GM18858 (cell line): ENCODE data around the gene RDM1.
"Not testable (repeated sequence)": the region's sequence is repeated elsewhere in the genome, so short reads cannot be mapped to it uniquely, and the experiment has no call there.

Experiments used
- ATAC-seq: cut with Tn5 transposase; IDR thresholded peaks from one replicate; pipeline ENCODE4 v1.9.1; 2021; ENCODE audit not compliant: unreplicated experiment

The RDM1 gene, protein sequence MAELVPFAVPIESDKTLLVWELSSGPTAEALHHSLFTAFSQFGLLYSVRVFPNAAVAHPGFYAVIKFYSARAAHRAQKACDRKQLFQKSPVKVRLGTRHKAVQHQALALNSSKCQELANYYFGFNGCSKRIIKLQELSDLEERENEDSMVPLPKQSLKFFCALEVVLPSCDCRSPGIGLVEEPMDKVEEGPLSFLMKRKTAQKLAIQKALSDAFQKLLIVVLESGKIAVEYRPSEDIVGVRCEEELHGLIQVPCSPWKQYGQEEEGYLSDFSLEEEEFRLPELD

DNA sequence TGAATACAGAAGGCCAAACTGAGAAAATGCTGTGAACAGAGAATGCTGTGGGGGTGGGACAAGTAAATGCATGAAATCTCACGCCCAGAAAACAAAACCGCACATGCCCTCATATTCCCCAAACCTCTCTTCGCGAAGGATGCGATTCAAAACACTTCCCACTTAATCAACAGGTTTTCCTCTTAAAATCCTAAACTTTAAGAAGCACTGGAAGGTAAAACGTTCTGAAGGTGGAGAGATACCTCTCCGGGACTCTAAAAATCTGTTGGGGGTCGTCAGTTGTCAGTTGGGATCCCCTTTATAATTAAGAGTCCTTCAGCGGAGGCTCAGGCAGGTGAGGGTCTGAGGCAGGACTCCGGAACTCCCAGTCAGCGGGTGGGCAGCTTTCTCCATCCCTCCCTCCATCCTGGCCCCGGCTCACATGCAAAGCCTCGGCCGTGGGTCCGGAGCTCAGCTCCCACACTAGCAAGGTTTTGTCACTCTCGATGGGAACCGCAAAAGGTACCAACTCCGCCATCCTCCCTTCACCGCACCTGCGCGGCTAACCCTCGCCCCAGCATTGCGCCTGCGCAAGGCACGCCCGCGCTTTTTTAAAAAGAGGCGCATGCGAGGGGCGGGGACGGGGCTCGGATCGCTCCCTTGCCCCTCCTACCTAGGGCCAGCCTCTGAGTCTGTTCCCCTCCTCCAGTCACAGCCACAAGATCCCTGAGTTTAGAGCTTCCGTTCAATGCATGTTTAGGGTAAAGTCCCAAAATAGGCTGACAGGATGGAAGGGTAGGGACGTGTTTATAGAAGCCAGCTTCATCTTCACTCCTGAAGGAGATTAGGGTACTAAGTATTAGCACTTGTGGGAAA, at the start of gene RDM1:
TSS of gene RDM1 (minus strand) at position 563 of the 855 bp plus-strand sequence. CDS start at position 517, 46 bp downstream.
- no peak for ATAC-seq

DNA sequence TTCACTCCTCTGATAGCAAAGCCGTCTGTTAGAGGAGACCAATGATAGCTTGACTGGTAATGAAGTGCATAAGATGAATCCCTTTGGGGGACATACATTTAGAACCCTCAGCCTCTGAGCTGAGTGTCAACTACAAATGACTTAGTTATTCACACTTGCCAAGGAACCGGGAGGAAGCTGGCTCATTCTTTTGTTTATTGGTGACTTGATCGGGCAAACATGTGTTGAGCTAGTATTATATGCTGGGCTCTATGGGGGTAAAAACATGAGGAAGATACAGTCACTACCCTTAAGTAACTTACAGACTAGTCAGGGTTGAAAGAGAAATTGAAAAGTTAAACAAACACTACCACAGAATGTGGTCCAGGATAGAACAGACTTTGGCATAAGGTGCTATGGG, 47.8 kb upstream of the RDM1 start:
- no peak for ATAC-seq

DNA sequence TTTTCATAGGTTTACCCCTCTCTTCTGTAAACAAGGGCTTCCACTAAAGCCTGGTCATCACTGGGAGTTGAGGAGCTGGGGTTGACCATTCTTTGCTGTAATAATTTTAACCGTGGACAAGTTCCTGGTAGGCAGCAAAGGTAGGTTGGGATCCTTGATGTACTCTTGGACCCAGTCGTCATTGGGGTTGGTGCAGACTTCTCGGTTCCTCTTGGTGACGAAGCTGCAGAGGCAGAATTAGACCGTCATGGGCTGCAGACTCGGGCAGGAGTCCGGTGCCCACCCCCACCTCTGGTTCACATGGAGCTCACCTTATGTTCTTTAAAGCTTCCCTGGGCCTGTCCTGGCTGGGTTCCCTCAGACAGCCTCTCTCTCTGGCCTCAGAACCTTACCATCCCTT, 46.9 kb upstream of the RDM1 start:
- no peak for ATAC-seq

DNA sequence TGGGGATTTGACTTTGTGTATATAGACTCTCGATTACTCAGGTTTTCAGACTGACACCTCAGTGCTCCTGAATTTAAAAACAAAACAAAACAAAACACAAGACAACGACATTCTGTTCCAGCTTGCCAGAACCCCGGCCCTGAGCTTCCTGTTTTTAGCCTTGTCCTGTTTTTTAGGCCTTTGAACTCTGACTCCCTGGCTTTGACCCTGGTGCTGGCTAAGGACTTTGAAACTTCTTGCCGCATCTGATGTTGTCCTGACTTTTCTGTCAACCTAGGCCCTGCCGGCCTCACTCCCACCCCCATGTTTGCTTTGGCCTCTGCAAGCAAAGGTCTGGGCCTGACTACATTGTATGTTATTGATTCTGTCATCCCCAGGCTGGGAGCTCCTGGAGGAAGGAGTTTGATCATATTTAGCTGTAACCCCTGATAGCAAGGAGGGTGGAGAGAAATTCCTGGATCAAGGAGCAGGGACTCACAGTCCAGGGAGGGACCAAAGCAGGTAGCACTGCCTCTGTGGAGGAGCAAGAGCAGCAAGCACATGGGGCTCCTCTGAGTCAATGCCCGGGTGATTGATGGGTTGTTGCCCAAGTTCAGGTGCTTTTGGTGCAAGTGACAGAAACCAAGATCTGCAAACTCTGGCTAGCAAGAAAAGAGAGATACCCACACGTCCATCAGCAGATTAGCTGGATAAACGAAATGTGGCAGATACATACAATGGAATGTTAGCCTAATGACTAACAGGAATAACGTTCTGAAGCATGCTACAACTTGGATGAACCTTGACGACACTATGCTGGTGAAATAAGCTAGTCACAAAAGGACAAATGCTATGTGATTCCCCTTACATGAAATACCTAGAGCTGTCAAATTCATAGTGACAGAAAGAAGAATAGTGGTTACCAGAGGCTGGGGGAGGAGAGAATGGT, 43.0 kb upstream of the RDM1 start:
- ATAC-seq, result no peak

DNA sequence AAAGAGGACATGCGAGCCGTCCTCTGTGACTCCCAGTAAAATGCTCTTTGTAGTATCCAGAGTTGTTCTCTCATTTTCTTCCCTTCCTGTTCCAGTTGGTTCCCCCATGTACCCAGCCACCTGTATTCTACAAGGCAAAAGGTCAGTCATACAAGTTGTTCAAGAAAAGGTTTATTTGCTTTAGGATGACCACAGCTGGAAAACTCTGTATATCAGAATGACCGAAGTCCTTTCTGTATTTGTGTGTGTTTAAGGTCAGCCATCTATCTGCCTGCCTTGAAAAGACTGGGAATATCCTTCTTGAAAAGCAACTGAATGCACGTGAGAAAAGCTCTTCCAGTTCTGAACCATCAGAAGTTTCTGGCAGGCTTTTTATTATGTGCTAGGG, 42.4 kb upstream of the RDM1 start:
- ATAC-seq, result no peak

DNA sequence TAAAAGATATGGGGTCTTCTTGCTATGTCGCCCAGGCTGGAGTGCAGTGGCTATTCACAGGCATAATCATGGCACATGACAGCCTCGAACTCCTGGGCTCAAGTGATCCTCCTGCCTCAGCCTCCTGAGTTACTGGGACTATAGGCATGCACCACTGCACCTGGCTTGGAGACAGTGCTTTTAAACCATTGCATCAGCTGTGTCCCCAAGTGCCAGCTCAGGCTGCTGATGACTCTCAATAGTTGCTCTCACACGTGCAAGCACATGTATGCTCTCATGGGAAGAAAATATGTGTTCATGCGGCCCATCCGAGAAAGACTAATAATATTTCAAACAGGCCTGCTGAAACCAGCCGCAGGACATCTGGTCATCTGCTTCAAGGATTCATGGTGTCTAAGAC, 42.0 kb upstream of the RDM1 start:
- ATAC-seq, result no peak

DNA sequence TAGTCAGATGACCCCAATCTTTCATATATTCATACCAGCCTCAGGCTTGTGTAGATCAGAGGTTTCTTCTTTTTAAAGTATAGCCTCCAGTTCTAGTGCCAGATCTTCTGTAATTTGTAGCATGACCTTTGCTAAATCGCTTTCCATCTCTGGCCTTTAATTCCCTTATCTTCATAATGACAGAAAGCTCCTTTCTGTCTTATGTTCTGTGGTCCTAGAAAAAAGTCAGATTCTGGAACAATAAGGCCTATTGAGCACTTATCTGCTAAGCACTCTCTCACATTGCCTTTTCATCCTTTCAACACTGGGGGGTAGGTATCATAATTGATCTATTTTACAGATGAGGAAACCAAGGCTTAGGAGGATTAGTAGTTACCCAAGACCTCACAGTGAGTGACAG, 41.5 kb upstream of the RDM1 start:
- ATAC-seq, result no peak

DNA sequence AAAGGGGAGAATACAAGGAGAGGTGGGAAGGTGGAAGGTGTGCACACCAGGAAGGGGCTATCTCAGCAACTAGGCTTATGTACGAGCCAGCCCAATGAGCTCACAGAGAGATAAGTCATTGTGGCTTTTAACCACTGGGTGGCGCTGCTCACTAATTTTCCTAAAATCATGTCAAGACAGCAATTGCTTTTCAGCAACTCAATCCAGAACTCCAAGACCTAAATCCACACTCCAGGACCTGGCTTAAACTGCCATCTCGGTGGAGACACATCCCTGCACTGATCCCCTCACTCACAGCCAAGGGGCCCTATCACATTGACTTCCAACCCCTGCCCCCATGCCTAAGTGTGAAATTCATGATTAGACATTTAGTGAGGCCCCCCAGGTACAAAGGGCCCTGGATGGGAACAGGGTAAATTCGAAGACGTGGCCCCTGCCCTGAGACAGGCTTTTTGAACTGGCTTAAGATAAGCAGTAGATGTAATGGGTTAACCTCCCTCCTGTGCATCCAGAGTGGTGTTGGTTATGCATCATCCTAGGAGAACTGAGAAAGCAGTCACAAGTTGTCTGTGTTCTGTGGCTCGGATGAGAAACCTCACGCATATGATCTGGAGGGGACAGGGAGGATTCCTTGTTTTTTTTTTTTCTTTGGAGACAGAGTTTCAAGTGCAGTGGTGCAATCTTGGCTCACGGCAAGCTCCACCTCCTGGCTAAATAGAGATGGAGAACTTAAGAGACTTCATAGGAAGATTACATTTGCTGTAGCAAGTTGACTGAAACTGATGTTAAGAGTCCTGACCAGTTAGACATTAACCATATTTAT, 39.2 kb upstream of the RDM1 start:
- ATAC-seq, result no peak

DNA sequence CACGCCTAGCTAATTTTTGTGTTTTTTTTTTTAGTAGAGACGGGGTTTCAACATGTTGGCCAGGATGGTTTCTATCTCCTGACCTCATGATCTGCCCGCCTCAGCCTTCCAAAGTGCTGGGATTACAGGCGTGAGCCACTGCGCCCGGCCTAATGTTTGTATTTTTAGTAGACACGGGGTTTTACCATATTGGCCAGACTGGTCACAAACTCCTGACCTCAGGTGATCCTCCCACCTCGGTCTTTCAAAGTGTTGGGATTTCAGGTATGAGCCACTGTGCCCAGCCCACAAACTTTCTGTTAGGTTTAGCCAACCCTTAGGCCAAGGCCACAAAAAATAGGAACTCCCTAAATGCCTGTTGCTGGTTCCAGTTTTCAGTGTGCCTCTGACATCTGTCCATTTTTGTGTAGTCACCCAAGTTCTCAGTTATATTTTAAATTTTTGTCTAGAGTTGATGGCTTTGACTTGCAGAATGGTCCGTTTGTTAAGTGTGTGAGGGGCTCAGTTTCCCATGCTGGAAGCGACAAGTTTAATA, 38.0 kb upstream of the RDM1 start:
- no peak for ATAC-seq

DNA sequence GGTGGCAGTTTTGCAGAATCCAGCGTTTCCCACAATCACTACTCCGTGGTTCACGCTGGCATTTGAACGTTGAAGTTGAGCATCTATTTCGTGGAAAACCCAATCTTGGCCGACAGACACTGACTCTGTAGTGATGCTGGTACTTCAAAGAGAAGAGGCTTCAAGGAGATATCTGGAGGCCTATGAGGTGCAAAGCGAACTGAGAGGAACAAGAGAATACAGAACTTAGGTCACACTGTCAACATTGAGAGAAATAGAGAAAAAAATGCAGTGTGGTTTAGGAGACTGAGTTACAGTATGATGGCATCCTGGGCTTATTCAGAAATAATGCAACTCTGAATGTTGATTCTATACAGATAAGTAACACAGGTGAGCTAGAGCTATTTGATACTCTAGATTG, 34.7 kb upstream of the RDM1 start:
- no peak for ATAC-seq

DNA sequence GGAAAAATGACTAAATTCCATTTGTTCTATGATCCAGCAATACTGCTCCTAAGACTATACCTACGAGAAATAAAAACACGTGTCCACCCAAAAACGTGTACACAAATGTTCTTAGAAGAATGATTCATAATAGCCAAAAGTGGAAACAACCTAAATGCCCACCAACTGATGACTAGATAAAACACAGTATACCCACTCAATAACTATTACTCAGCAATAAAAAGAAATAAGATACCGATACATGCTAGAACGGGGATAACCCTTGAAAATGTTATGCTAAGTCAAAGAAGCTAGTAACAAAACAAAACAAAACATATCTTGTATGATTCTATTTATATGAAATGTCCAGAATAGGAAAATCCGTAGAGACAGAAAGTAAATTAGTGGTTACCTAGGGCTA, 33.1 kb upstream of the RDM1 start:
- no peak for ATAC-seq

DNA sequence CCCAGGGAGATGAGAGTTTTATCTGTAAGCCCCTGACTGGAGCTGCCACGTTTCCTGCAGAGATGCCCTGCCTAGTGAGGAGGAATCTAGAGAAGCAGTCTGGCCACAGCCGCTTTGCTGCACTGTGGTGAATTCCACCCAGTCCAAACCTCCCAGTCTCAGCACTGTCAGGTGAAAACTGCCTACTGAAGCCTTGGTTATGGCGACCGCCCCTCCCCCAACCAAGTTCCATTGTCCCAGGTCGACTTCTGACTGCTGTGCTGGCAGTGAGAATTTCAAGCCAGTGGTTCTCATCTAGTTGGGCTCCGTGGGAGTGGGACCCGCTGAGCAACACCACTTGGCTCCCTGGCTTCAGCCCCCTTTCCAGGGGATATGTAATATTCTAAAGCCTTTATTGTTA, 23.1 kb upstream of the RDM1 start:
- no peak for ATAC-seq

DNA sequence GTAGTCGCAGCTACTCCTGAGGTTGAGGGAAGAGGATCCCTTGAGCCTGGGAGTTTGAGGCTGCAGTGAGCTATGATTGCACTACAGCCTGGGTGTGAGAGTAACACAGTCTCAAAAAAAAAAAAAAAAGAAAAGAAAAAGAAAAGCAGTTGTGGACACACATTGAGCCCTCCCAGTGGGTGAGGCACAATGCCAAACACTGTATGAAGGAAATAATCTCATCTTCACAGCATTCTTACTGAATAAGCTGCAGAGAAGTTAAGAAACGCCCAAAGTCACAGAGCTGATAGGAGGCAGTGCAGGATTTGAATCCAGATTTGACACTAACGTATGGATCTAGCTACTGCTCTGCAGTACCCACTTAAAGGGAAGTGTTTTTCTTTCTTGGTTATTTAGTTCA, 18.8 kb upstream of the RDM1 start:
- ATAC-seq, result no peak

DNA sequence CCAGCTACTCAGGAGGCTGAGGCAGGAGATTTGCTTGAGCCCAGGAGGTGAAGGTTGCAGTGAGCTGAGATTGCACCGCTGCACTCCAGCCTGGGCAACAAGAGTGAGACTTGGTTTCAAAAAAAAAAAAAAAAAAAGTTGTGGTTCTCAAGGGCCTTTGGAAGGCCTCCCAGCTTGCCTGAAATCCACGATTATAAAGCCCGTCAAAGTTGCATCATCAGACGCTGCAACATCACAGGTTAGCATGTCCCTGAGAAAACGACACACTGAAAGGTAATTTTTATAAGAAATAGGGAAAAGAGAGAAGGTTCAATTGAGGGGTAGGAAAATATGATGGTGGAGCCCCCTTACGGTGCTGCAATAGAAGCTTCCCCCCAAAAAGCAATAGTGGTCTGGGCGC, 17.5 kb upstream of the RDM1 start:
- ATAC-seq, result no peak

DNA sequence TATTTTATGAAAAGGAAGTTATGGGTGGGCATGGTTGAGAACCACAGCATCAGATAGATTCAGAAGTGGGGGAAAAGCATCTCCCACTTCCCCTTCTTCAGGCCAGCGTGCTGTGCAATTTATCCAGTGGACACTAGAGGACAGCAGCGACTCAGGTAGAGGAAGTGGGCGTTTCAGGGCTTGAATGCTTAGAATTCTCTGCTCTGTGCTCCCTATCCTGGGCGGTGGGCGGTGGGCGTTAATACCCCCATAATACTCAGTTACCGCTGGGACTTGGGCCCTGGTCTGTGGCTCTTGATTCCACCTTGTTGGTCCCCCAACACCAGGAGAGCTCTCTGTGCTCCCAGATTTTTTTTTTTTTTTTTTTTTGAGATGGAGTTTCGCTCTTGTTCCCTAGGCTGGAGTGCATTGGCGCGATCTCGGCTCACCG, 16.6 kb upstream of the RDM1 start:
- ATAC-seq, result no peak

DNA sequence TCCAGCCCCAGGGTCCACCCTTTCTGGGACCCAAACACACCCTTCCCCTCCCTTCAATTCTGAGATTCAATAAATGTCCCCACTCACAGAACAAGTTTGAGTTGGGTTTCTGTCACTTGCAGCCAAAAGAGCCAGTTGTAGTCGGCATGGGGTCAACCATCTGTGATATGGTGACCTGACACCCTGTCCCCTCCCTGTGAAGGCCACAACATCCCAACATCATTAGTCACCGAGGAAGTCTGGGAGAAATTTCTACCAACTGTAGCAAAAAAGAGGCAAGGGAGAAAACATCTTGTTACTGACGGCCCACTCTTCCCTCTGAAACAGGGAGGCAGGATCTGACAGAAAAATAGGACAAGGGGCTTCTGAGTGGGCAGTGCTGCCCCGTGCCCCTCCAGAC, 13.6 kb upstream of the RDM1 start:
- ATAC-seq, result no peak

DNA sequence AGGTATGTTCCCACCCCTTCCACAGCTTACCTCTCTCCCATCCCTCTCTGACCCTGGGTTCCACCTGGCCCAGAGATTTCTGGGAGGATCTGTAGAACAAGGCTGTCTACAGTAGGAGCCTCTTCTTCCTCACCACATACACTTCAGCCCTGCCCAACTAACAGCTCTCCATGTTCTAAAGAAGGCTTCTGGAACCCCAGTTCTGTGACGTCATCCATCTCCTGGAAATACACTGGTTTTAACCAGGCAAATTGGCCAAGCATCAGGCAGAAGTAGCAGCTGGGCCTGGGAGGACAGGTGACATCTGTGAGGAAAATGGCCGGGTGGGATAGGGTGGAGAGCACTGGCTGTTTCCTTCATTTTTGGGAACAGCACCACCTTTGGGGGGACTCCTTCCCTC, 13.0 kb upstream of the RDM1 start, which contains the start of gene LYZL6:
TSS of gene LYZL6 (minus strand) at position 177 of the 400 bp plus-strand sequence. CDS start 4,357 bp downstream, outside the sequence.
- no peak for ATAC-seq

DNA sequence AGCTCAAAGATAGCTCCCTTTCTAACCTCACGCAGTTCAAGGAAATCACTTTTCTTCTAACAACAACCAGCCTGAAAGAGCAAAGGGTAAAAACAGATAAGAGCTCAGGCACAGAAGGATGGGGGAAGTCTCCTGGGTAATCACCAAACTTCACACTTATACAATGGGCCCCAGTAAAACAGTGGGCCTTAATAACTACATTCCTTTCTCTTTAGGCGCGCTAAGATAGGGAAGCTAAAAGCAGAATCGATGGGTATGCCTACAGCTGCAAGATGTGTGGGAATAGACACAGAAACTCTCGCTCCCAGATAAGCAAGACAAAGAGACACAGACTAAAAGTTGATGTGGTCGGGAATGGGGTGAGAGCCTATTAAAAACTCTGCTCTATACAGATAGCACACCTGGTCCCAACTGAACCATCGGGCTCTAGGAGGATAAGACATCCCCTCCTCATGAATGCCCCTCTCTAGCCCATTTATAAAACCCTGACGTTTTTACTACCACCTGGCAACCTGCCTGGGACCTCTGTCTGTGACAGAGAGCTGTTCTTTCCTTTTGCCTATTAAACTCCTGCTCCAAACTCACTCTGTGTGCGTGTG, 12.1 kb upstream of the RDM1 start:
- no peak for ATAC-seq

DNA sequence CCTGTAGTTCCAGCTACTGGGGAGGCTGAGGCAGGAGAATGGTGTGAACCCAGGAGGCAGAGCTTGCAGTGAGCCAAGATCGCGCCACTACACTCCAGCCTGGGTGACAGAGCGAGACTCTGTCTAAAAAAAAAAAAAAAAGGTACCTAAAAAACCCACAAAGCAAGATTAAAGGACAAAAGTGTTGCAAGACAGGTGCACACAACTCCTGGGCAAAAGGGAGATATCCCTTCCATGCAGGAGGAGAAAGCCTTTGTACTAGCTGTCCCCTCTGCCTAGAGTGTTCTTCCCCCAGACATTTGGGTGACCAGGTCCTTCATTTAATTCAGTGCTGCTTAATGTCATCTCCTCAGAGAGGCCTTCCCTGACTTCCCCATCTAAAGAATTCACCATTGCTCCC, 7.9 kb upstream of the RDM1 start:
- not testable (repeated sequence) for ATAC-seq

DNA sequence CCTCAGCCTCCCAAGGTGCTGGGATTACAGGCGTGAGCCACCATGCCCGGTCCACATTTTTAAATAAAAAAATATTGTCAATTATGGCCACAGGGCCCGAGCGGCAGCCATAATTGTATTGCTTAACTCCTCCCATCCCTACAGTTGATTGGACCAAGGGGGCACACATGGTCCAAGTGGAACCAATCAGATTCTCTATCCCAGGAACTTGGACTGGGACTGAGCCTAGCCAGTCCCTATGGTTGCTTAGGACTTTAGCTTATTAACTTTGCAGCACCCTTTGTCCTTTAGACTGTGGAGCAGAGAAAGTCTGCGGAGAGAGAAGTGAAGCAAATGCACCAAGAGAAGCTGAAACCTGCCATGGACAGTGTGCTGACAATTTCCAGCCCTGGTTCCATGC, 5.5 kb upstream of the RDM1 start:
- ATAC-seq, result no peak
